Tibial nerve (tissue), 4 donors: ENCODE data around the gene BGLAP.

Experiments
- EP300 ChIP-seq, 2 donors: sonication (generic); formaldehyde crosslinking; IDR thresholded peaks; one replicate each; pipeline ENCODE4 v1.6.1; 2017; ENCODE audit warnings: antibody characterized with exemption in 2 of 2, mild to moderate bottlenecking in 1 of 2
- POLR2A ChIP-seq, 2 donors: fragments of 450-650 bp; IDR thresholded peaks; one replicate each; pipeline ENCODE4 v1.6.1; 2017; ENCODE audit warnings: antibody characterized with exemption in 2 of 2, mild to moderate bottlenecking in 2 of 2, moderate library complexity in 2 of 2
- TF ChIP-seq, protein P1 (sequence below), 5 experiments: fragments of 200-600 bp in 3 of 5; fragments of 450-650 bp in 2 of 5; sonication (generic) in 3 of 5; IDR thresholded peaks; one replicate each; pipeline ENCODE4 v1.5.1; 2016 to 2019; ENCODE audit warnings: antibody characterized with exemption in 5 of 5, mild to moderate bottlenecking in 3 of 5, moderate library complexity in 2 of 5

DNA sequence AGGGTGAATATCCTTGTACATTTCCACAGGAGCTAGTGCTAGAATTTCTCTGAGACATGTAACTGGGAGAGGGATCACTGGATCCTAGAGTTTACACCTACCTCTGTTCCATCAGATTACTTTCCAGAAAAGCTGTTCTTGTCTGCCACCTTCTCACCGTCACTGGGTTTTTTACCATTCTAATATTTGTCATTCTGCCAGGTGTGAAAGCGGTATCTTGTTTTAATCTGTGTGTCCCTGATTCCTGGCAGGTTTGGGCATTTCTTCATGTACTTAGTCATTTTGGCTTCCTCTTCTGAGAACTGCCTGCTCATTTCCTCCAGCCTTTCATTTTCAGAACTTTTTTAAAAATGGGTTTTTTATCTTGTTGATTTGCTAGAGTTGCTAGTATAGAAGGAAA, 24.1 kb upstream of the BGLAP start:
- TF ChIP-seq, protein P1, sequence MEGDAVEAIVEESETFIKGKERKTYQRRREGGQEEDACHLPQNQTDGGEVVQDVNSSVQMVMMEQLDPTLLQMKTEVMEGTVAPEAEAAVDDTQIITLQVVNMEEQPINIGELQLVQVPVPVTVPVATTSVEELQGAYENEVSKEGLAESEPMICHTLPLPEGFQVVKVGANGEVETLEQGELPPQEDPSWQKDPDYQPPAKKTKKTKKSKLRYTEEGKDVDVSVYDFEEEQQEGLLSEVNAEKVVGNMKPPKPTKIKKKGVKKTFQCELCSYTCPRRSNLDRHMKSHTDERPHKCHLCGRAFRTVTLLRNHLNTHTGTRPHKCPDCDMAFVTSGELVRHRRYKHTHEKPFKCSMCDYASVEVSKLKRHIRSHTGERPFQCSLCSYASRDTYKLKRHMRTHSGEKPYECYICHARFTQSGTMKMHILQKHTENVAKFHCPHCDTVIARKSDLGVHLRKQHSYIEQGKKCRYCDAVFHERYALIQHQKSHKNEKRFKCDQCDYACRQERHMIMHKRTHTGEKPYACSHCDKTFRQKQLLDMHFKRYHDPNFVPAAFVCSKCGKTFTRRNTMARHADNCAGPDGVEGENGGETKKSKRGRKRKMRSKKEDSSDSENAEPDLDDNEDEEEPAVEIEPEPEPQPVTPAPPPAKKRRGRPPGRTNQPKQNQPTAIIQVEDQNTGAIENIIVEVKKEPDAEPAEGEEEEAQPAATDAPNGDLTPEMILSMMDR (IDR thresholded peaks at IDR 0.05) = no peak
- no peak for TF ChIP-seq POLR2A (IDR thresholded peaks at IDR 0.05)
- TF ChIP-seq EP300 (IDR thresholded peaks at IDR 0.05) = peak in 1 of 2 donors; percentile 57
